CD14-positive monocyte (primary cell): ENCODE data around the gene JAK1. TPM values are rescaled to one million over a fixed set of nuclear protein-coding genes. Genes with fewer than 3 reads are reported as not detected.

Experiments used
- DNase-seq, 3 donors: peaks; one replicate each; pipeline ENCODE4 v3.0.0-alpha.2; 2011 to 2022
- H2AFZ ChIP-seq: 2 replicates; pipeline ENCODE4 v1.6.0; 2012; ENCODE audit warnings: mild to moderate bottlenecking, low read depth, low read length, inconsistent platforms; ENCODE audit not compliant: insufficient read depth, poor library complexity, severe bottlenecking
- H3K27ac ChIP-seq, 2 donors: 1 replicate in 1 of 2; 2 replicates in 1 of 2; pipeline ENCODE4 v1.5.1; 2012 to 2013; ENCODE audit warnings: low read length in 2 of 2, control low read depth in 1 of 2, inconsistent platforms in 1 of 2, low read depth in 1 of 2, mild to moderate bottlenecking in 1 of 2
- H3K27me3 ChIP-seq, 2 donors: one replicate each; pipeline versions ENCODE4 v1.6.0 to v1.6.1; 2011 to 2013; ENCODE audit warnings: low read length in 2 of 2; ENCODE audit not compliant: control insufficient read depth in 2 of 2, insufficient read depth in 2 of 2
- H3K36me3 ChIP-seq, 2 donors: replicated peaks in 1 of 2; 1 replicate in 1 of 2; 2 replicates in 1 of 2; pipeline versions ENCODE4 v1.5.1 to v1.6.1; 2012 to 2013; ENCODE audit warnings: low read length in 2 of 2, control low read depth in 1 of 2, inconsistent platforms in 1 of 2, mild to moderate bottlenecking in 1 of 2; ENCODE audit not compliant: insufficient read depth in 2 of 2, control insufficient read depth in 1 of 2
- H3K4me1 ChIP-seq, 2 donors: 1 replicate in 1 of 2; 2 replicates in 1 of 2; pipeline versions ENCODE4 v1.5.1 to v1.6.1; 2012 to 2013; ENCODE audit warnings: low read length in 2 of 2, control low read depth in 1 of 2, inconsistent platforms in 1 of 2, mild to moderate bottlenecking in 1 of 2, moderate library complexity in 1 of 2; ENCODE audit not compliant: insufficient read depth in 2 of 2, control insufficient read depth in 1 of 2
- H3K4me2 ChIP-seq: replicated peaks from 2 replicates; pipeline ENCODE3; 2012; ENCODE audit warnings: low read length, moderate library complexity, mild to moderate bottlenecking; ENCODE audit not compliant: poor library complexity, severe bottlenecking; ENCODE audit errors: extremely low read depth
- H3K4me3 ChIP-seq, 3 experiments: fragments of 200-600 bp in 1 of 3; sonication (generic) in 1 of 3; replicated peaks in 1 of 3; 1 replicate in 2 of 3; 2 replicates in 1 of 3; pipeline ENCODE4 v1.5.1; 2011 to 2013; ENCODE audit warnings: low read length in 3 of 3, mild to moderate bottlenecking in 3 of 3, control low read depth in 2 of 3, low read depth in 2 of 3, inconsistent platforms in 1 of 3, moderate library complexity in 1 of 3
- H3K79me2 ChIP-seq: 2 replicates; pipeline ENCODE4 v1.6.0; 2012; ENCODE audit warnings: mild to moderate bottlenecking, control low read depth, inconsistent platforms, low read length, moderate library complexity; ENCODE audit not compliant: insufficient read depth
- H3K9ac ChIP-seq: 2 replicates; pipeline ENCODE4 v1.6.0; 2017; ENCODE audit warnings: low read length, mild to moderate bottlenecking; ENCODE audit not compliant: insufficient read depth, poor library complexity, severe bottlenecking
- H3K9me3 ChIP-seq, 2 donors: replicated peaks in 1 of 2; 1 replicate in 1 of 2; 2 replicates in 1 of 2; pipeline versions ENCODE4 v1.5.1 to v1.6.1; 2012 to 2013; ENCODE audit warnings: low read length in 2 of 2, control low read depth in 1 of 2; ENCODE audit not compliant: control insufficient read depth in 1 of 2, insufficient read depth in 1 of 2
- H4K20me1 ChIP-seq: 2 replicates; pipeline ENCODE4 v1.6.0; 2012; ENCODE audit warnings: mild to moderate bottlenecking, low read length, control low read depth, moderate library complexity; ENCODE audit not compliant: insufficient read depth
- H3K27ac Mint-ChIP-seq, 7 donors: one replicate each; pipeline ENCODE4 v1.8.0; 2020; ENCODE audit warnings: mild to moderate bottlenecking in 7 of 7, mixed read lengths in 7 of 7, moderate library complexity in 6 of 7, inconsistent platforms in 2 of 7
- H3K27me3 Mint-ChIP-seq, 3 donors: one replicate each; pipeline ENCODE4 v1.8.0; 2021 to 2022; ENCODE audit warnings: low read depth in 3 of 3, mild to moderate bottlenecking in 3 of 3, mixed read lengths in 3 of 3, moderate library complexity in 3 of 3, inconsistent platforms in 1 of 3
- H3K36me3 Mint-ChIP-seq, 2 donors: one replicate each; pipeline ENCODE4 v1.8.0; 2020; ENCODE audit warnings: mixed read lengths in 2 of 2, inconsistent platforms in 1 of 2, mild to moderate bottlenecking in 1 of 2
- H3K4me1 Mint-ChIP-seq: one replicate; pipeline ENCODE4 v1.8.0; 2020; ENCODE audit warnings: mild to moderate bottlenecking, mixed read lengths
- H3K4me3 Mint-ChIP-seq, 2 donors: one replicate each; pipeline ENCODE4 v1.8.0; 2020; ENCODE audit warnings: mild to moderate bottlenecking in 2 of 2, mixed read lengths in 2 of 2, moderate library complexity in 1 of 2
- H3K9me3 Mint-ChIP-seq, 7 donors: one replicate each; pipeline ENCODE4 v1.8.0; 2020 to 2022; ENCODE audit warnings: mixed read lengths in 7 of 7, mild to moderate bottlenecking in 6 of 7, moderate library complexity in 6 of 7, inconsistent platforms in 2 of 7
- CTCF ChIP-seq: fragments of 200-600 bp; IDR thresholded peaks from one replicate; pipeline ENCODE4 v1.8.0; 2022; ENCODE audit warnings: antibody characterized with exemption, mild to moderate bottlenecking
- WGBS: methylation state at CpG from one replicate; pipeline ENCODE4 v1.1.5; 2013; ENCODE audit warnings: missing lambda C conversion rate; ENCODE audit not compliant: insufficient coverage; 5-methylcytosine and 5-hydroxymethylcytosine counted together
- intact Hi-C, 2 donors: fragments of 100-400 bp; cut with micrococcal nuclease; formaldehyde crosslinking; loops; one replicate each; pipeline versions ENCODE4 v1.15.0 to v1.15.1; 2023
- polyA plus RNA-seq, 3 donors: library from polyadenylated mRNA; depleted of rRNA in 1 of 3; unstranded in 2 of 3; stranded (reverse) in 1 of 3; fragments of 300-500 nt in 2 of 3; fragments of >200 nt in 1 of 3; fragmentation: Illumina TruSeq in 2 of 3; gene quantifications; 1 replicate in 2 of 3; 2 replicates in 1 of 3; pipeline ENCODE4 v1.2.3, GENCODE V29; 2012 to 2021

The JAK1 gene
- polyA plus RNA-seq, 3 donors, result 43.1 to 76.2 (median 72.6) TPM

- Histone ChIP-seq H3K36me3 (no peaks in the 10 kb centered on the region), H3K4me3 (no peak overlapping the region), H3K4me1 (peaks cover 30 to 37% of the 10 kb centered on the region in 2 donors), H3K79me2 (peaks cover 81% of the 10 kb centered on the region), H4K20me1 (peaks cover 98% of the 10 kb centered on the region), H3K9me3 (no peaks in the 10 kb centered on the region), H2AFZ (no peak overlapping the region), H3K27me3 (no peaks in the 10 kb centered on the region), H3K9ac (no peak overlapping the region), H3K4me2 (no peak overlapping the region), H3K27ac (no peak overlapping the region)
- intact Hi-C loops, result no loop called here
- Mint-ChIP-seq H3K4me3 (no peak overlapping the region), H3K9me3 (peaks cover 0 to 4% (median 0%) of the 10 kb centered on the region in 7 donors), H3K36me3 (peaks cover 12 to 14% of the 10 kb centered on the region in 2 donors), H3K27me3 (peaks cover 0 to 1% (median 0%) of the 10 kb centered on the region in 3 donors), H3K4me1 (peaks cover 53% of the 10 kb centered on the region), H3K27ac (no peak overlapping the region)
- TF ChIP-seq CTCF, result no peak
- DNase-seq, result no peak
Measured at GRCh38 chr1:64929221-64929620, 37.1 kb downstream of the JAK1 start.

- Mint-ChIP-seq H3K27ac (no peak overlapping the region), H3K4me3 (no peak overlapping the region), H3K9me3 (peaks cover 0 to 4% (median 0%) of the 10 kb centered on the region in 7 donors), H3K27me3 (no peaks in the 10 kb centered on the region), H3K36me3 (peaks cover 12 to 14% of the 10 kb centered on the region in 2 donors), H3K4me1 (peaks cover 47% of the 10 kb centered on the region)
- H2AFZ ChIP-seq, result no peak overlapping the region
- peaks cover 21 to 31% of the 10 kb centered on the region in 2 donors for H3K4me1 ChIP-seq
- H3K9ac ChIP-seq, result no peak overlapping the region
- H3K4me3 ChIP-seq, result no peak overlapping the region
- peaks cover 87% of the 10 kb centered on the region for H3K79me2 ChIP-seq
- H4K20me1 ChIP-seq, result peaks cover 98% of the 10 kb centered on the region
- H3K4me2 ChIP-seq, result no peak overlapping the region
- DNase-seq, result no peak
- no peaks in the 10 kb centered on the region for H3K27me3 ChIP-seq
- H3K27ac ChIP-seq, result no peak overlapping the region
- no peaks in the 10 kb centered on the region for H3K9me3 ChIP-seq
- intact Hi-C loops, result no loop called here
- WGBS, result 100% methylated on average over 1 of the region's 2 CpGs
- TF ChIP-seq CTCF, result no peak
- no peaks in the 10 kb centered on the region for H3K36me3 ChIP-seq
Measured at GRCh38 chr1:64928325-64928724, 38.0 kb downstream of the JAK1 start.
